HG03060 (cell line): Measurements from ENCODE around the gene ARPC2.
"Not testable (repeated sequence)": the region's sequence is repeated elsewhere in the genome, so short reads cannot be mapped to it uniquely, and the experiment has no call there.

Experiments
- ATAC-seq: cut with Tn5 transposase; IDR thresholded peaks from one replicate; pipeline ENCODE4 v1.9.1; 2021; ENCODE audit warnings: low read depth, moderate number of reproducible peaks; ENCODE audit not compliant: unreplicated experiment

The ARPC2 gene

DNA sequence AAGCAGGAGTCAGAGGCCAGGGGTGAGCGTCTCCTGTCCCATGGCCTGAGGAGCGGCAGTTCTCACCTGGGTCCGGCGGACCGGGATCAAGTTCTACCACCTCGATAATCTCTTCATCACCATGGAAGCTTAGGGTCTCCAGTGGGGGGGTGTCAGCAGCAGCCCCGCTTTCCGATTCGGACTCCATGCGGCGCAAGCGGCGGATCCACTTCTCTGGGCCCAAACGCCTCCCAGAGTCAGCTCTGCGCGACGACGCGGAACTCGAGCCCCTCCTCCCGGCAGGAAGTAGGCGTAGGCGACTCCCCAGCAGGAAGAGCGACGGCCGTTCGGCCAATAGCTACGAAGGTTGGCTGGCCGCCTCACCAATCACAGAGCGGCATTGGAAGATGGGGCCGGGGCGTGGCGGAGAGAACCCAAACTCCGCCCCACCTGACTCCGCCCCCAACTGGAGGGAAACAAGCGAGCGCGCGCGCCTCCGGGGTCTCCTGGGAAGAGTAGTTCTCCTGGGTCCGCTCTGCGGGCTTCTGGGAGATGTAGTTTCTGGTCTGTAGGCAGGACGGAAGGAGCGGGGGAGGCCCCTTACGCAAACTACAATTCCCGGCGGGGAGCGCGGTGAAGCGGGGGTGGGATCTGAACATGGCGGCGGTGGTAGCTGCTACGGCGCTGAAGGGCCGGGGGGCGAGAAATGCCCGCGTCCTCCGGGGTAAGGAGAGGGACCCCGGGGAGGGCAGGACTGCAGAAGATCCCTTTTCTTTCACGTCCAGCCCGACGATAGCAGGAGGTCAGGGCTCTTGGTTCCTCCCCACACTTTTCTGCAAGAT lies 53.1 kb downstream of the ARPC2 start, which contains the start of the genes AAMP and PNKD:
TSS of gene AAMP (minus strand) at position 238 of the 821 bp plus-strand sequence. CDS start at position 187, 51 bp downstream.
TSS of gene PNKD (plus strand) at position 620 of the 821 bp plus-strand sequence. CDS start at position 637, 17 bp downstream.
- ATAC-seq, result peak; percentile 76

DNA sequence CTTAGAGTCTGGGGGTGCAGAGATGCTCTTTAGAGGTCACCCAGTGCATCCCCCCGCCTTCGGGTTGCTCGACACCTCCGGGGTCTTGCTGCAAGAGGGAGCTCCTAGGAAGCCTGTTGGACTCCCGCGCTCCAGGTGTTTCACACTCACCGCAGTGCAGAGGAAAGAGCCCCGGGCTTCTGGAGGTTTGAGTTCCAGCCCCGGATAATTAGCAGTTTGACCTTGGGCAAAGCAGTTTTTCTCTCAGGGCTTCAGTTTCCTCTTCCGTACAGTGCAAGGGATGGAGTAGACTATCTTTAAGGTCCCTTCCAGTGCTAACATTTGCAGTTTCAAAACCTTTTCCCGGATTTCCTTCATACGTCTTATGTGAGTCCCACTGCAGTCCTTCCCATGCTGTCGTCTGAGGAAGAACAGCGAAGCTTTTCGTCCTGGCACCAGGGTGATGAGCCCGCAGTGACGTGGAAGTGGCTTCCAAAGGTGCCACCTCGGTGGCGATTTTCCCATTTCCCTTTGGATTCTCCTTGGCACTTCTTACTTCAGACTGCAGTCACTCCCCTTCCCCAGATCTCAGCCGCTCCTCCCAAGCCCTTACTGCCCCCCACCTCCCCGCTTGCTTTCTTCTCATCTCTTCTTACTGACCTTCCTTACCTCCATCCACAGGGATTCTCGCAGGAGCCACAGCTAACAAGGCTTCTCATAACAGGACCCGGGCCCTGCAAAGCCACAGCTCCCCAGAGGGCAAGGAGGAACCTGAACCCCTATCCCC lies 53.9 kb downstream of the ARPC2 start:
- no peak for ATAC-seq

DNA sequence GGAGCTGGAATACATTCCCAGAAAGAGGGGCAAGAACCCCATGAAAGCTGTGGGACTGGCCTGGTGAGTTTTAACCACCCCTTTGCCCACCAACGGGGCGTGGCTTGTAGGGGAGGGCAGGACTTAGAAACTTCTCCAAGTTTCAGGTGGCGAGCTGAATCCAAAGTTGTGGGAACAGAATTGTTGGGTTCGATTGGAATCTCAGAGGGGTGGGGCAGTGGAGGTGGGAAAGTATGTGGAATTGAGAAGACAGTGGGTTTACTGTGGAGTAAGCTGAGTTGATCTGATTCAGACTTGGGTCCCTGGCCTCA lies 54.5 kb downstream of the ARPC2 start:
- no peak for ATAC-seq

DNA sequence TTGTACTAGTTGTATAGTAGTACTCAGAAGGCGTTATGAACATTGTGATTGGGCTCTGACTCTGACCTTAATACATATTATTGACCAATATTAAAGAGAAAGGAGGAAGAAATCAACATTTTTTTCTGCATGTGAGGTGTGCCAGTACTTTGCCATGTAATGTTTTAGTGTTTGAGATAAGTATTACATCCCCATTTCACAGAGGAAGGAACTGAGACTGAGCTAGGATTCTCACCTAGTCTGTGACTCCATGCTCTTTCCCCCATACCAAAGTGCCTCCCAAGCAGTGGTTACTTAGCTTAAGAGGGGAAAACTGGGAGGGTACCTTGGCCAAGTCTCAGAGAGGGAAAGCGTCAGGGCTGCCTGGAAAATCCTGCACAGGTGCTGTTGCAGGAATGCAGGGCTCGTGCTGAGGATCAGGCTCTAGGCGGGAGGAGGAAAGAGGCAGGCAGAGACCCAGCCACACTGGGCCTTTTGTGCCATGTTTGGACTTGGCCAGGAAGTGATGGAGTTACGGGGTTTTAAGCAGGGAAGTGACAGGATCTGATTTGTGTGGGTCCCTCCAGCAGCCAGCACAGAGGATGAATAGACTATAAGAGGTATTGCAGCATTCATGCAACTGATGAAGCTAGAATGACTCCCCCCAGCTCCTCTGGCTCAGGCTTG lies 55.0 kb downstream of the ARPC2 start:
- no peak for ATAC-seq

DNA sequence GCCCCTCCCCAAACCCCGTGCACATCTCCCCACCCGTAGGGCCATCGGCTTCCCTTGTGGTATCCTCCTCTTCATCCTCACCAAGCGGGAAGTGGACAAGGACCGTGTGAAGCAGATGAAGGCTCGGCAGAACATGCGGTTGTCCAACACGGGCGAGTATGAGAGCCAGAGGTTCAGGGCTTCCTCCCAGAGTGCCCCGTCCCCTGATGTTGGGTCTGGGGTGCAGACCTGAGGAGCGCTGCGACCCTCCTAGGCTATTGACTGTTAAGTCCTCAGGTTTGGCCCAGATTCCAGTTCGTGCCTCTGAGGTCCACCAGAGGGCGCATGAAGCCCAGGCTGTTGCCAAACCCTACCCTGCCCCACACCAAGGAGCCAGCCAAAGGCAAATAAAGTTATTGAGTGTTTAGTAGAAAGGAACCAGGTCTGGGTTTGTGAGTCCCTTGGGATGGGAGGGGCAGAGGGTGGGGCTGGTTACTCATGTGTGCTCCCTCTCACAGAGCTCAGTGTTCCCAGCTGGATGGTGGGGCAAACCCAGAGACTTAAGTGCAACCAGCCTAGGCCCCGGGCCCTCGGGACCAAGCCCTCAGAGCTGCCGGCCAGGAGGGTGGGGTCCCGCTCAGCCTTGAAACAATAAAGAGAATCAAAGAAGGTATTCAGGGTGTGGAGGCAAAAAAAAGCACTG lies 55.7 kb downstream of the ARPC2 start:
- ATAC-seq, result peak; percentile 29

DNA sequence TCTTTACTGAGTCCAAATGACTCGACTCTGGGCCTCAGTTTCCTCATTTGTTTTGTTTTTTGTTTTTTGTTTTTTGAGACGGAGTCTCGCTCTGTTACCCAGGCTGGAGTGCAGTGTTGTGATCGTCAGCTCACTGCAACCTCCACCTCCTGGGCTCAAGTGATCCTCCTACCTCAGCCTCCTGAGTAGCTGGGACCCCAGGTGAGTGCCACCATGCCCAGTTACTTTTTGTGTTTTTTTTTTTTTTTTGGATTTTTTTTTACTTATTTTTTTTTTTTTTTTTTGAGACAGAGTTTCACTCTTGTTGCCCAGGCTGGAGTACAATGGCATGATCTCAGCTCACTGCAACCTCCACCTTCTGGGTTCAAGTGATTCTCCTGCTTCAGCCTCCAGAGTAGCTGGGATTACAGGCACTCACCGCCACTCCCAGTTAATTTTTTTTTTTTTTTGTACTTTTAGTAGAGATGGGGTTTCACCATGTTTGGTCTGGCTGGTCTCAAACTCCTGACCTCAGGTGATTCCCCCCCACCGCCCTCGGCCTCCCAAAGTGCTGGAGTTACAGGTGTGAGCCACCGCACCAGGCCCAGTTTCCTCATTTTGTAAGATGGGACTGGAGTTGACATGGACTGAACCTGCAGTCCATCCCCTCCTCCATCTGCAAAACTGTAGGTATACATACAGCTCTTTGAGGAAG lies 56.4 kb downstream of the ARPC2 start:
- ATAC-seq, result not testable (repeated sequence)

DNA sequence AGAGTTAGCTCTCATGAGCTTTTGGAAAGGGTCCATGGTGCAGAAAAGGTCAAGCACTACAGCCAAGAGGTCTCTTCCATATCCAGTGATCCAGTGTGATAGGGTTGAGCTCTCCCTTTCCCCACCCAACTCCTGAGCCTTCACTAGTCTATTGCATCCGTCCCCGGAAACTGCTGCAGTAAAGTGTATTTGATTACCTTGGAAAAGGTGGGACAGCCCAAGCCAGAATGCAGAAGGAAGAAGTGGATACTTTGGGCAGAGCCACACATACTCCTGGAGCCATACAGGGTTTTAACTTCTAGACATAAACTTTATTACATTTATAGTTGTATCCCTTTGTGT lies 56.9 kb downstream of the ARPC2 start:
- ATAC-seq, result no peak

DNA sequence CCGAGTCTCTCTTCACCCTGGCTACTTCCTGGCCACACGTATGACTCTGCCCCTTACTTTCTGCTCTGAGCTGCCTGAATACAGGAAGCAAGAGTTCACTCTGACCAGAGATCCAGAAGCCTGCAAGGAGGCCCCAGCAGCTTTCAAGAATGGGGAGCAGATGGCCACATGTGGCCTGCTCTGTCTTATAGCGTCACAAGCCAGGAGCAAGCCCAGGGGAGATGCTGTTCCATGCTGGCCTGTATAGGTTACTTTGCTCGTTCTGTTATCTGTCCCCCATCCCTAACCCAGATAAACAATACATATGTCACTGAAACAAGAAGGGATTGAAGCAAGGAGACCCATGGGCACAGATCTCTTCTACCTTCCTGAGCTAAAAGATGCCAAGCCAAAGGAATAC lies 57.6 kb downstream of the ARPC2 start:
- ATAC-seq, result no peak

DNA sequence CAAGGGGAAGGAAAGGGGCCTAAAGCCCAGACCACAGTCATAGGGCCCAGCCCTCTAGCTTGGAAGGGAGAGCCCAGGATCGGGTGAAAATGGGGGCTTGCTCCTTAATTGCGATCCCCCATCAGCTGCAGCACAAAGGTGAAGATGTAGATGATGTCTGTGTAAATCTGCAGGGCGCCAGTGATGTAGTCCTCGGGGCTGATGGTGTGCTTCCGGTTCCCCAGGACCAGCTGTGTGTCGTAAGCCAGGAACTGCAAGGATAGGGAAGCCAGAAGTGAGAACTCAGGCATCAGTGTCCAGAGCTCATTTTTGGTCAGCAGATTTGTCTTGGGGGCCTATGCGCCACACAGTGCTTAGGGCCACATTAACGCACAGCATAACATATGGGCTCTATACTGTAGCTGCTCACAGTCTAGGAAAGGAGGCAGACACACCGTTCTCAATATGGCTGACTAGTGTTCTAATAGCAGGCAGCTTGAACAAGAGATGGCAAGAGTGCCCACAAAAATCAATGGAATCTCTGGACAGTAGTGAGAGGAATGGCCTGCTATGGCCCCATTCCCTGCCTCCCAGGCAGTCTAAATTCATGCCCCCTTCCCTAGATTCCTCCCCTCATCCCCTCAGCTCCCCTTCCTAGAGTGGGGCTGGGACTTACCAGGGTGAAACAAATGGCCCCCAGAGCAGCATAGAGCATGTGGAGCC lies 58.5 kb downstream of the ARPC2 start:
- no peak for ATAC-seq

DNA sequence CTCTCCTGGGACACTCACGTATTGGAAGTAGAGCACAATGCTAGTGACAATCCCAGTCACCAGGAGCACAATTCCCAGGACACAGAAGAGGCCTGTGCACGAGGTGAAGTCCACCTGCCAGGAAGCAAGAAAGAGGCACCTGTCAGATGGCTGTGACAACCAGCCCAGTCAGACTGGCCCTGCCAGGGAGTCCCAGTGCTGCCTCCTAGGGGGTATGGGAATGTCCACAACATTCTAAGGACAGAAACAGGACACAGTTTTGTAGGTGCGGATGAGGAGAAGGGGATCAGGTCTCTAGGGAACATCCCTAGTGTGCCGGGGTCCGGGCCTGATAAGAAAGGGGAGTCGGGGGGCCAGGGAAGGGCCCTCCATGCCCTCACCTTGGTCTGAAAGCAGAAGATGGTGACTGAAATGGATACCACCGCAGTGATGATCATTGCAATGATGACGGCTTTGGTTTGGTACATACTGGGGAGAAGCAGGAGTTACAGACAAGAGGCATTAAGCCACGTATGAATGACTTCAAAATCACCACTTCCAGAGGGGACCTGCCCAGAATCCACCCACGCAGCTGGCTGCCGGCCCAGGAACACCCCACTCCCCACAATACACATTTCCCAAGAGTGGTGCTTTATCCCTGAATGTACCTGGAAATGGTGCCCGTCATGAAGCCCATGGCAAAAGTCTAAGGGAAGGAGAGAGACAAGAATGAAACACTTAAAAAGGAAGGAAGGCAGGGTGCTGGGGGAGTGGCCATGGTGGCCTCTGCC lies 60.2 kb downstream of the ARPC2 start:
- no peak for ATAC-seq

DNA sequence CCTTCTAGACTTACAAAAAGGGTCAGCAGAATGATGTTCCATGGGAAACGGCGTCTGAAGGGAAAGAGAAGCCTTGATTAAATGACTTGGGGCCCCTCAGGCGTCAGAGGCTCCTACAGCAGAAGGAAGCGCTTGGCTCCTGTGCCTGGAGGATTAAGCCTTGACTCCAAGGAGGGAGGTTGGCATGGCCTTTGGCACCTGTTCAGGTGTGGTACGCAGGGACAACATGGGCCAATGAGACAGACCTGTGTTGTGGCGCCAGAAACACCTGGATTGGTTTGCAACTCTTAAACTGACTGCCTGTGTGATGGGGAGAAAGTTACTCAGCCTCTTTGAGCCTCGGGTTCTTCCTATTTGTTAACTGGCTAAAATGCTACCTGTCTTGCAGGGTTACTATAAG lies 60.9 kb downstream of the ARPC2 start:
- no peak for ATAC-seq

DNA sequence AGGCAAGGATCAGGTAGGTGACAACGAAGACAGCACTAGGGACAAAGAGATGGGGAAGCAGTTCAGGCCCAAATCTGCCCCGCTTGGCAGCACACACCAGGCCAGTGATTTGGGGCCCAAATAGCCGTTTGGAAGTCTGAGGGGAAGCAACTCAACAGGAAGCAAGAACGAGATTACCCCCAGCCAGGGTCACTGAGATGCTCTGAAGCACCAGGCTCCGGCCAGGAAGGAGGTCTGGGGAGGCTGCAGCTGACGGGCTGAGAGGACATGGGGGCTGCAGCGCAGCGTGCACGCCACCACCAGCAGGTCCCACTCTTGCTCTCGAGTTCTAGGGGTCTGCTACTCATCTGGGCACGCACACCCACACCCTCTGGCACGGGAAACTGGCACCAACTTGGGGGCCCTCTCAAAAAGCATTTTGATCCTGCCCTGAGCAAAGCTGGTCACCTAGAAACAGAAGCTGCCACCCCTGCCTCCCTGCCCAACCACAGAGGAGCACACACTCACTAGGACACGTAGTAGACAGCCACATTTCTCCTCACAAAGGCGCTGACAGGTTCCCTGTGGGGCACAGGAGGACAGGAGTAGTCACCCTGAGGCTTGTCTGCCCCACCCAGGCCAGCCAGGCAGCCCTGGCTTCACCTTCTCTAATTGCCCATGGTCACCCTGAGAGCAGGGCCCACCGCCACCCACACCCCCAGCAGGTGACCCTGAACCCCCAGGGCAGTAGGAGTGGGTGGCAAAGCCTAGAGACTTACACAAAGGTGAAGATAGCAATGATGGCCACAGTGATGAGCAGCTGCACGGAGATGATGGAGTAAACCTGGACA lies 61.8 kb downstream of the ARPC2 start:
- ATAC-seq, result no peak

DNA sequence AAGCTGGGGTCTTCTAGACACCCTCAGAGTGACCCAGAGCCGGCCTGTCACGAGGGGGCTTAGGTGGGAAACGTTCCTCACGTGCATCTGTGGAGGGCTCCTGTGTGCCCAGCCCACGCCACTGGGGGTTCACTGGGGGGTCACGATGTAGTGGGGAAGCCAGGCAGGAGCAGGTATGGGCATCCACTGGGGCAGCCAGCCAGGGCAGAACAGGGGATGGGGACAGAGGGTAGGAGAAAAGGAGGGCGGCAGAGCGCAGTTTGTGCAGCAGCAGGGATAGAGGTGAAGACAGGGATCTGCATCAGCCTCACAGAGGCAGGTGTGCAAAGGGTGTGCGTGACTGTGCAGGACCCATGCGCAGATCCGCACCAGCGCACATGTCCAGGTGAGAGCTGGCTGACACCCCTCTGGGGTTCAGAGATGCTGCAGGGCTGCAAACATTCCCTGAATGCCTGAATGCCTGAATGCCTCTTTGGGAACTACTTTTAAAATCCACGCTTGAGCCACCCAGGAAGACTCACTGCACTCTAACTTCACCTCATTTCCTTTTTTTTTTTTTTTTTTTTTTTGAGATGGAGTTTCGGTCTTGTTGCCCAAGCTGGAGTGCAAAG lies 63.4 kb downstream of the ARPC2 start:
- ATAC-seq, result no peak

DNA sequence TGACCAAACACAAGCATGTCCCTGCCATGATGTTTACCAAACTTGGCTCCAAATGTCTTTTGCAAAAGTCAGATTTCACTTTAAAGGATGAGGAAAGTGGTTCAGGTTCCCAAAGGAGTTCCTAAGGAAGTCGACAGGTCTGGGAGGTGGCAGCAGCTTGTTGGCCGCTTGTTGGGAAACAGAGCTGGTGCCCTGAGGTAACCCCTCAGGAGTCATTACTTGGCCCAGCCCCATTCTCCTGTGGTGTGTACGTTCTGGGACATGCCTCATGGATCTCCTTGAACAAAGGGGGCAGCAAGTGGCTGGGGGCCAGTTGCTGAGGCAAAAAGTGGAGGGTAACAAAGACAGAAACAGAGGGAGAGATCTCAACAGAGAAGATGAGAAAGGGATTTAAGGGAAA lies 64.5 kb downstream of the ARPC2 start:
- no peak for ATAC-seq

DNA sequence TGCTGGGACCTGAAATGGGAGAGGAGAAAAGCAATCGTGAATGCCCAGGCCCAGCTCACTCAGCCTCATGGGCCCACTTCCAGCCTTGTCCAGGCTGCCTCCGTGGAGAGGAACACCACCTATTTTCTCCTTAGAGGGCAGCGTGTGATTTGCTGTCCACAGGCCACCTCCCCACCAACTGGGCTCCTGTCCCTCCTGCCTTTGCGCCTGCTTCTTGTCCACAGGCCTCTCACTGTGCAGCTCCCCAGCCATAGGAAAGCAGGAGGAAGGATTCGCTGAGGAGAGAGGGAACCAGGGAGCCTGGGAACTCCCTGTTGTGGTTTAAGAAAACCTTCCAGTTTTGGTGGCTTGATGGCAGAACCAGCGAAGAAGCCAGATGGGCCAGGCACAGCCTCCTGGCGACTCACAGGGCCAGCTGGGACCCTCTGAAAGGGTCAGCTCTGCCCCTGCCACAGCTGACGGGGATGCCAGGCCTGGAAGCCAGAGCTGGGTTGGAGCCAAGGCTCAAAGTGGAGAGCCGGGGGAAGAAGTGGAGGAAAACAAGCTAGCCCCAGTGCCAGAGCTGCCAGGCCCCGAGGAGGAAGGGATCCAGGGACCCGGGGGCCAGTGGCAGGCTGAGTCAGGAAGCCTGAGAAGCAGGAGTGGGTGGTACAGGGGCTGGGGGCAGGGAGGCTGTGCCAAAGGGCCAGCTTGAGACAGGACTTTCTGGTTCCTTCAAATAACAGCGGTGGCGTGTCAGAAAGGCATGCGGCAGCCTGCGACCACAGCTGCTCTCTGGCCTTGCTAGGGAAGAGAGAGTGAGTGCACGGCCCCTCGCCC lies 65.4 kb downstream of the ARPC2 start:
- no peak for ATAC-seq

DNA sequence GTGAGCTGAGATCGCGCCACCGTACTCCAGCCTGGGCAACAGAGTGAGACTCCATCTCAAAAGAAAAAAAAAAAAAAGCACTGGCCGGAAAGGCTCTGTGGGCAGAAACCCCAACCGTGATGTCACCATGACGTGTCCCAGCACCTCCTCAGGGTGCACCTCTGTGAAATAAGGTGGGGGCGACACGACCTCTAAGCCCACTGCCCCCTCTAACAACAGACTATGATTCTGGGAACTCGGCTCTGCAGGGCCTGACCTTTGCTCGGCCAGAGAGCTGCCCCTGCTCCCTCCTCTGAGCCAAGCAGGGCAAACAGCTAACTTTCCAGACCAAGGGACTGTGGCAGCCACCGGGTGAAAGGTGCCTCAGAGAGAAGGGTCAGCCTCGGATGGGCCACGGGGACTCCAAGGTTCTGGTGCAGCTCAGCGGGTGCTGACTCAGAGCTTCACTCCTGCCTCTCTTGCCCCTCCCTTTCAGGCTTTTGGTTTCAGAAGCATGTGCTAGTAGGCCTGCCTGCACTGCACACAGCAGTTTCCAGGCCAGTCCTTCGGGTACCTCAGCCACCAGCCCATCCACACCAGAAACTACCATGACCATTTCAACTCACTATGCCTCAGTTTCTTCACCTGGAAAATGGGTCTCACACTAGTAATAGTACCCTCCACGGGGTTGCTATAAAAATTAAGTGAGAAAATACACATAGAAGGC lies 67.3 kb downstream of the ARPC2 start:
- no peak for ATAC-seq
